WTC11 (cell line): ENCODE measurements around the gene ZNF664. TPM values are rescaled to one million over a fixed set of nuclear protein-coding genes. Genes with fewer than 3 reads are reported as not detected.

Source experiments
- ATAC-seq: fragments of 200-7000 bp; cut with Tn5 transposase; 2 replicates; pipeline ENCODE4 v1.10.0; 2021; ENCODE audit warnings: mild to moderate bottlenecking, moderate library complexity
- CTCF ChIA-PET: fragments of 300-600 bp; sonication (Branson Sonifier 250); formaldehyde crosslinking; loops from one replicate; lab custom pipeline; 2021; ENCODE audit warnings: antibody characterized with exemption; lab: Charles Lee
- POLR2A ChIA-PET: fragments of 350-600 bp; sonication (Branson Sonifier 250); formaldehyde crosslinking; loops from one replicate; lab custom pipeline; 2021; ENCODE audit warnings: antibody characterized with exemption; lab: Charles Lee
- DNase-seq: peaks from one replicate; pipeline ENCODE4 v3.0.0; 2021; ENCODE audit warnings: low spot score
- H3K27ac Mint-ChIP-seq: 2 replicates; pipeline ENCODE4 v1.8.0; 2021; ENCODE audit warnings: mixed read lengths
- H3K27me3 Mint-ChIP-seq: 2 replicates; pipeline ENCODE4 v1.8.0; 2021; ENCODE audit warnings: low read depth, mild to moderate bottlenecking, moderate library complexity, mixed read lengths
- H3K36me3 Mint-ChIP-seq: 2 replicates; pipeline ENCODE4 v1.8.0; 2021; ENCODE audit warnings: mixed read lengths
- H3K4me1 Mint-ChIP-seq: 2 replicates; pipeline ENCODE4 v1.8.0; 2022; ENCODE audit warnings: mixed read lengths
- H3K4me3 Mint-ChIP-seq: 2 replicates; pipeline ENCODE4 v1.8.0; 2021; ENCODE audit warnings: mild to moderate bottlenecking, moderate library complexity, mixed read lengths
- H3K9me3 Mint-ChIP-seq: 2 replicates; pipeline ENCODE4 v1.8.0; 2021; ENCODE audit warnings: mixed read lengths
- HMGA2 ChIP-seq: fragments of 250-450 bp; sonication (Bioruptor Pico); IDR thresholded peaks from 2 replicates; pipeline ENCODE4 v1.4.0; 2021; ENCODE audit warnings: mild to moderate bottlenecking, moderate library complexity
- HMGXB4 ChIP-seq: sonication (generic); formaldehyde crosslinking; IDR thresholded peaks from 2 replicates; pipeline ENCODE4 v1.8.1; 2023; ENCODE audit warnings: mild to moderate bottlenecking, moderate library complexity, missing genetic modification reagents
- KAT7 ChIP-seq: sonication (generic); formaldehyde crosslinking; IDR thresholded peaks from 2 replicates; pipeline ENCODE4 v1.8.1; 2023; ENCODE audit warnings: missing genetic modification reagents, mild to moderate bottlenecking, borderline replicate concordance
- MAX ChIP-seq: sonication (generic); formaldehyde crosslinking; IDR thresholded peaks from 2 replicates; pipeline ENCODE4 v1.8.0; 2022; ENCODE audit warnings: mild to moderate bottlenecking, missing genetic modification reagents
- MYBL2 ChIP-seq: sonication (generic); formaldehyde crosslinking; IDR thresholded peaks from 2 replicates; pipeline ENCODE4 v1.8.1; 2023; ENCODE audit warnings: mild to moderate bottlenecking, moderate library complexity, missing genetic modification reagents
- PRDM15 ChIP-seq: sonication (generic); formaldehyde crosslinking; IDR thresholded peaks from 2 replicates; pipeline ENCODE4 v1.8.0; 2022; ENCODE audit warnings: missing genetic modification reagents
- TEAD1 ChIP-seq: sonication (generic); formaldehyde crosslinking; IDR thresholded peaks from 2 replicates; pipeline ENCODE4 v1.8.0; 2022; ENCODE audit warnings: mild to moderate bottlenecking, missing genetic modification reagents
- TEAD4 ChIP-seq: sonication (generic); formaldehyde crosslinking; IDR thresholded peaks from 2 replicates; pipeline ENCODE4 v1.8.0; 2022; ENCODE audit warnings: mild to moderate bottlenecking, missing genetic modification reagents
- ZNF219 ChIP-seq: sonication (generic); formaldehyde crosslinking; IDR thresholded peaks from 2 replicates; pipeline ENCODE4 v1.8.0; 2023; ENCODE audit warnings: missing genetic modification reagents, mild to moderate bottlenecking, borderline replicate concordance
- ZSCAN18 ChIP-seq: fragments of 250-450 bp; sonication (Bioruptor Pico); IDR thresholded peaks from 2 replicates; pipeline ENCODE4 v2.1.2; 2022; ENCODE audit warnings: mild to moderate bottlenecking, moderate library complexity
- total RNA-seq: library from RNA; stranded (reverse); gene quantifications from 3 replicates; pipeline ENCODE4 v1.2.3, GENCODE V29; 2021
- TF ChIP-seq, protein P1 (sequence below): sonication (generic); formaldehyde crosslinking; IDR thresholded peaks from 2 replicates; pipeline ENCODE4 v1.8.0; 2023; ENCODE audit warnings: missing genetic modification reagents
- TF ChIP-seq, protein P2 (sequence below): sonication (generic); formaldehyde crosslinking; IDR thresholded peaks from 2 replicates; pipeline ENCODE4 v1.8.1; 2023; ENCODE audit warnings: mild to moderate bottlenecking, missing genetic modification reagents, moderate library complexity
- TF ChIP-seq, protein P3 (sequence below): fragments of 250-450 bp; sonication (Bioruptor Pico); IDR thresholded peaks from 2 replicates; pipeline ENCODE4 v1.9.0; 2021; ENCODE audit warnings: mild to moderate bottlenecking
- TF ChIP-seq, protein P4 (sequence below): sonication (generic); formaldehyde crosslinking; IDR thresholded peaks from 2 replicates; pipeline ENCODE4 v1.8.0; 2022; ENCODE audit warnings: mild to moderate bottlenecking, missing genetic modification reagents
- TF ChIP-seq, protein P5 (sequence below): fragments of 250-450 bp; sonication (Bioruptor Pico); IDR thresholded peaks from 2 replicates; pipeline ENCODE4 v1.9.0; 2021; ENCODE audit warnings: moderate library complexity, mild to moderate bottlenecking, inconsistent platforms, borderline replicate concordance
- TF ChIP-seq, protein P6 (sequence below): fragments of 250-450 bp; sonication (Bioruptor Pico); conservative IDR thresholded peaks from 2 replicates; pipeline ENCODE4 v1.9.0; 2021; ENCODE audit warnings: mild to moderate bottlenecking
- TF ChIP-seq, protein P7 (sequence below): sonication (generic); formaldehyde crosslinking; IDR thresholded peaks from 2 replicates; pipeline ENCODE4 v1.8.1; 2023; ENCODE audit warnings: mild to moderate bottlenecking, missing genetic modification reagents

The ZNF664 gene
- total RNA-seq, 1 experiment from 2014 or later, result 61.7 TPM

DNA sequence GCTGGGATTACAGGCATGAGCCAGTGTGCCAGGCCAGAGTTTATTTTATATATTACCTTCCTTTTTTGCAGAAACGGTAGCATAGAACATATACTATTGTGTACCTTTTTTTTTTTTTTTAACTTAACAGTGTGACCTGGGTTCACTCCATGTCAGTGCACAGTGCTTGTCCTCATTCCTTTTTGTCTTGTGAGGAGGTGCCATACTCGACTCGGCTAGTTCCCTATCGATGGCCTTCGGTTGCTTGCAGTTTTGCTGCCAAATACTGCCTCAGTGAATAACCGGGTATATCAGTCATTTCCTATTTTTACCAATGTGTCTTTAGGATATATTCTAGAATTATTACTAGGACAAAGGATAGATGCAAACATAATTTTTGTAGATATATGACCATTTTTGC, 36.8 kb downstream of the ZNF664 start:
- POLR2A ChIA-PET, result no interaction called here
- CTCF ChIA-PET, result interaction anchor here (2.2 kb wide), 1 partner anchor 22 kb away, joined by 5 read pairs; no protein-coding TSS in a partner anchor
- Mint-ChIP-seq H3K27ac (no peak overlapping the region), H3K36me3 (peaks cover 26% of the 10 kb centered on the region), H3K4me1 (peaks cover 21% of the 10 kb centered on the region), H3K4me3 (no peak overlapping the region), H3K27me3 (no peaks in the 10 kb centered on the region), H3K9me3 (no peaks in the 10 kb centered on the region)
- TF ChIP-seq TEAD1, result no peak
- TF ChIP-seq, protein P1, sequence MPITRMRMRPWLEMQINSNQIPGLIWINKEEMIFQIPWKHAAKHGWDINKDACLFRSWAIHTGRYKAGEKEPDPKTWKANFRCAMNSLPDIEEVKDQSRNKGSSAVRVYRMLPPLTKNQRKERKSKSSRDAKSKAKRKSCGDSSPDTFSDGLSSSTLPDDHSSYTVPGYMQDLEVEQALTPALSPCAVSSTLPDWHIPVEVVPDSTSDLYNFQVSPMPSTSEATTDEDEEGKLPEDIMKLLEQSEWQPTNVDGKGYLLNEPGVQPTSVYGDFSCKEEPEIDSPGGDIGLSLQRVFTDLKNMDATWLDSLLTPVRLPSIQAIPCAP (CRISPR knock-in tag), result no peak
- no peak for TF ChIP-seq PRDM15 (CRISPR knock-in tag)
- no peak for TF ChIP-seq ZSCAN18 (CRISPR knock-in tag)
- TF ChIP-seq, protein P2, sequence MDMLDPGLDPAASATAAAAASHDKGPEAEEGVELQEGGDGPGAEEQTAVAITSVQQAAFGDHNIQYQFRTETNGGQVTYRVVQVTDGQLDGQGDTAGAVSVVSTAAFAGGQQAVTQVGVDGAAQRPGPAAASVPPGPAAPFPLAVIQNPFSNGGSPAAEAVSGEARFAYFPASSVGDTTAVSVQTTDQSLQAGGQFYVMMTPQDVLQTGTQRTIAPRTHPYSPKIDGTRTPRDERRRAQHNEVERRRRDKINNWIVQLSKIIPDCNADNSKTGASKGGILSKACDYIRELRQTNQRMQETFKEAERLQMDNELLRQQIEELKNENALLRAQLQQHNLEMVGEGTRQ (CRISPR knock-in tag), result no peak
- TF ChIP-seq, protein P3, sequence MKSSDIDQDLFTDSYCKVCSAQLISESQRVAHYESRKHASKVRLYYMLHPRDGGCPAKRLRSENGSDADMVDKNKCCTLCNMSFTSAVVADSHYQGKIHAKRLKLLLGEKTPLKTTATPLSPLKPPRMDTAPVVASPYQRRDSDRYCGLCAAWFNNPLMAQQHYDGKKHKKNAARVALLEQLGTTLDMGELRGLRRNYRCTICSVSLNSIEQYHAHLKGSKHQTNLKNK (CRISPR knock-in tag), result no peak
- TF ChIP-seq, protein P4, sequence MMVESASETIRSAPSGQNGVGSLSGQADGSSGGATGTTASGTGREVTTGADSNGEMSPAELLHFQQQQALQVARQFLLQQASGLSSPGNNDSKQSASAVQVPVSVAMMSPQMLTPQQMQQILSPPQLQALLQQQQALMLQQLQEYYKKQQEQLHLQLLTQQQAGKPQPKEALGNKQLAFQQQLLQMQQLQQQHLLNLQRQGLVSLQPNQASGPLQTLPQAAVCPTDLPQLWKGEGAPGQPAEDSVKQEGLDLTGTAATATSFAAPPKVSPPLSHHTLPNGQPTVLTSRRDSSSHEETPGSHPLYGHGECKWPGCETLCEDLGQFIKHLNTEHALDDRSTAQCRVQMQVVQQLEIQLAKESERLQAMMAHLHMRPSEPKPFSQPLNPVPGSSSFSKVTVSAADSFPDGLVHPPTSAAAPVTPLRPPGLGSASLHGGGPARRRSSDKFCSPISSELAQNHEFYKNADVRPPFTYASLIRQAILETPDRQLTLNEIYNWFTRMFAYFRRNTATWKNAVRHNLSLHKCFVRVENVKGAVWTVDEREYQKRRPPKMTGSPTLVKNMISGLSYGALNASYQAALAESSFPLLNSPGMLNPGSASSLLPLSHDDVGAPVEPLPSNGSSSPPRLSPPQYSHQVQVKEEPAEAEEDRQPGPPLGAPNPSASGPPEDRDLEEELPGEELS (CRISPR knock-in tag), result no peak
- no peak for TF ChIP-seq MYBL2
- TF ChIP-seq, protein P5, sequence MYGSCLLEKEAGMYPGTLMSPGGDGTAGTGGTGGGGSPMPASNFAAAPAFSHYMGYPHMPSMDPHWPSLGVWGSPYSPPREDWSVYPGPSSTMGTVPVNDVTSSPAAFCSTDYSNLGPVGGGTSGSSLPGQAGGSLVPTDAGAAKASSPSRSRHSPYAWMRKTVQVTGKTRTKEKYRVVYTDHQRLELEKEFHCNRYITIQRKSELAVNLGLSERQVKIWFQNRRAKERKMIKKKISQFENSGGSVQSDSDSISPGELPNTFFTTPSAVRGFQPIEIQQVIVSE (CRISPR knock-in tag), result no peak
- TF ChIP-seq, protein P6, sequence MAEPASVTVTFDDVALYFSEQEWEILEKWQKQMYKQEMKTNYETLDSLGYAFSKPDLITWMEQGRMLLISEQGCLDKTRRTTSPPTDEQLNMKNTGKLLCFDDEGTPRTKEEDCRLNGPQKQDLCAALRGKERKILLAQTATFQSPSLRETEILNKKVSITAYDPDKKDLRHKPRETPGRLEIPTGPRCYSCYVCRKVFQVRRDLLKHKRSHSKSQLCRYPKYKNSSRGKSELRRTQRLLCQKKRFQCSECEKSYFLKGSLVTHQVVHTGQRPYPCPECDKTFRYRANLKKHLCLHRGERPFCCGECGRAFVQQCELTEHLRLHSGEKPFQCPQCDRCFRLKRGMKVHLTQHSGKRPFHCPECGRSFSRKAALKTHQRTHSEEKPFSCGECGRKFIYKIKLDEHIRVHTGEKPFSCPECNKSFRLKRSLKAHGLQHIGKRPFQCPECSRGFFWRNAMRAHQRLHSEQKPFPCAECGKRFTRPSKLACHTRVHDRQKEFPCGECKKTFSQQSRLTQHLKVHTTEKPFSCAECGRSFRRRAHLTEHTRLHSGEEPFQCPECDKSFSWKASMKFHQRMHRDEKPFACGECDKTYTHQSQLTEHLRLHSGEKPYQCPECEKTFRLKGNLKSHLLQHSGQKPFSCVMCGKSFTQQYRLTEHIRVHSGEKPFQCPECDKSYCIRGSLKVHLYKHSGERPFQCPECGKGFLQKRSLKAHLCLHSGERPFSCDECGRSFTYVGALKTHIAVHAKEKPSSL, result no peak
- TF ChIP-seq, protein P7, sequence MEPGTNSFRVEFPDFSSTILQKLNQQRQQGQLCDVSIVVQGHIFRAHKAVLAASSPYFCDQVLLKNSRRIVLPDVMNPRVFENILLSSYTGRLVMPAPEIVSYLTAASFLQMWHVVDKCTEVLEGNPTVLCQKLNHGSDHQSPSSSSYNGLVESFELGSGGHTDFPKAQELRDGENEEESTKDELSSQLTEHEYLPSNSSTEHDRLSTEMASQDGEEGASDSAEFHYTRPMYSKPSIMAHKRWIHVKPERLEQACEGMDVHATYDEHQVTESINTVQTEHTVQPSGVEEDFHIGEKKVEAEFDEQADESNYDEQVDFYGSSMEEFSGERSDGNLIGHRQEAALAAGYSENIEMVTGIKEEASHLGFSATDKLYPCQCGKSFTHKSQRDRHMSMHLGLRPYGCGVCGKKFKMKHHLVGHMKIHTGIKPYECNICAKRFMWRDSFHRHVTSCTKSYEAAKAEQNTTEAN (CRISPR knock-in tag), result no peak
- TF ChIP-seq TEAD4 (CRISPR knock-in tag), result no peak
- no peak for TF ChIP-seq ZNF219 (CRISPR knock-in tag)
- TF ChIP-seq MAX (CRISPR knock-in tag), result no peak
- TF ChIP-seq KAT7 (CRISPR knock-in tag), result no peak
- TF ChIP-seq HMGA2 (CRISPR knock-in tag), result no peak
- TF ChIP-seq HMGXB4 (CRISPR knock-in tag), result no peak
- no peak for DNase-seq
- no peak for ATAC-seq
